Retinal pigment epithelial cell (primary cell): Measurements from ENCODE around the gene RXRA.

ENCODE experiments used
- DNase-seq: peaks from one replicate; pipeline ENCODE4 v3.0.0-alpha.2; 2010; ENCODE audit warnings: low read depth
- H3K4me3 ChIP-seq: 2 replicates; pipeline ENCODE4 v1.5.1; 2011; ENCODE audit warnings: mild to moderate bottlenecking, low read length, control low read depth, moderate library complexity
- CTCF ChIP-seq: conservative IDR thresholded peaks from 2 replicates; pipeline ENCODE4 v1.5.1; 2011; ENCODE audit warnings: low read depth, low read length, control low read depth, inconsistent platforms

RXRA gene

GRCh38 chr9:134395737-134396257 lies 69.5 kb downstream of the RXRA start:
- TF ChIP-seq CTCF, result no peak
- DNase-seq, result no peak
- no peak overlapping the region for H3K4me3 ChIP-seq

- no peak for DNase-seq
- TF ChIP-seq CTCF, result no peak
- H3K4me3 ChIP-seq, result no peak overlapping the region
These were observed 70.0 kb downstream of the RXRA start for GRCh38 chr9:134396258-134396742.

- no peak overlapping the region for H3K4me3 ChIP-seq
- no peak for DNase-seq
- TF ChIP-seq CTCF, result no peak
These were observed 70.6 kb downstream of the RXRA start for GRCh38 chr9:134396825-134397224.

- TF ChIP-seq CTCF, result no peak
- DNase-seq, result no peak
- no peak overlapping the region for H3K4me3 ChIP-seq
These were observed 72.5 kb downstream of the RXRA start for GRCh38 chr9:134398756-134399155.

- DNase-seq, result no peak
- TF ChIP-seq CTCF, result peak; percentile 68
- no peak overlapping the region for H3K4me3 ChIP-seq
These were observed 73.3 kb downstream of the RXRA start for GRCh38 chr9:134399435-134400056.

- no peak for TF ChIP-seq CTCF
- no peak for DNase-seq
- no peak overlapping the region for H3K4me3 ChIP-seq
These were observed 74.0 kb downstream of the RXRA start for GRCh38 chr9:134400283-134400682.

- TF ChIP-seq CTCF, result no peak
- DNase-seq, result no peak
- H3K4me3 ChIP-seq, result no peak overlapping the region
These were observed 75.1 kb downstream of the RXRA start for GRCh38 chr9:134401391-134401790.
